K562 (cell line): Measurements from ENCODE around the gene TMEM88. TPM values are rescaled to one million over a fixed set of nuclear protein-coding genes. Genes with fewer than 3 reads are reported as not detected.

Experiments
- ARID1B ChIP-seq: fragments of 450-650 bp; IDR thresholded peaks from 2 replicates; pipeline ENCODE4 v1.6.1; 2016; ENCODE audit warnings: antibody characterized with exemption, mild to moderate bottlenecking, inconsistent platforms
- BRD9 ChIP-seq: fragments of 450-650 bp; IDR thresholded peaks from 2 replicates; pipeline ENCODE4 v1.6.1; 2018; ENCODE audit warnings: low read depth; ENCODE audit not compliant: partially characterized antibody
- GATA2 ChIP-seq: sonication (generic); formaldehyde crosslinking; IDR thresholded peaks from 2 replicates; pipeline ENCODE4 v1.4.0; 2020; ENCODE audit warnings: mild to moderate bottlenecking, missing genetic modification reagents
- MAFG ChIP-seq: fragments of 450-650 bp; conservative IDR thresholded peaks from 2 replicates; pipeline ENCODE4 v1.6.1; 2016; ENCODE audit warnings: missing genetic modification characterization, missing compliant biosample characterization
- MCM2 ChIP-seq: fragments of 450-650 bp; IDR thresholded peaks from 2 replicates; pipeline ENCODE4 v1.6.1; 2017; ENCODE audit warnings: low read depth, mild to moderate bottlenecking
- PTBP1 ChIP-seq: fragments of 200-400 bp; formaldehyde crosslinking; IDR thresholded peaks from 2 replicates; pipeline ENCODE4 v1.6.1; 2017; ENCODE audit warnings: low read depth, low read length
- TCFL5 ChIP-seq: fragments of 250-450 bp; sonication (Bioruptor Pico); conservative IDR thresholded peaks from 2 replicates; pipeline ENCODE4 v1.6.1; 2021; ENCODE audit warnings: mild to moderate bottlenecking, moderate library complexity, matching md5 sums
- YBX1 ChIP-seq: fragments of 450-650 bp; IDR thresholded peaks from 2 replicates; pipeline ENCODE4 v1.7.1; 2016; ENCODE audit warnings: mild to moderate bottlenecking
- ZKSCAN1 ChIP-seq: fragments of 150-350 bp; IDR thresholded peaks from 2 replicates; pipeline ENCODE4 v1.6.1; 2016; ENCODE audit warnings: low read depth, low read length
- ZSCAN29 ChIP-seq: fragments of 450-650 bp; IDR thresholded peaks from 2 replicates; pipeline ENCODE4 v1.6.1; 2017
- polyA plus RNA-seq, 8 experiments: library from polyadenylated mRNA; depleted of rRNA in 4 of 8; stranded (reverse) in 5 of 8; unstranded in 3 of 8; fragments of >200 nt; fragmentation: Nextera tagmentation in 2 of 8; fragmentation: Illumina TruSeq in 1 of 8; extraction: Ambion mirVana in 2 of 8; extraction: Trizol in 1 of 8; gene quantifications; 2 replicates each; pipeline versions ENCODE4 v1.2.1 to v1.2.3, GENCODE V29; 2011 to 2014; ENCODE audit warnings: inconsistent platforms in 1 of 8, missing spikeins in 1 of 8
- total RNA-seq, 7 experiments: library from RNA; depleted of rRNA in 6 of 7; stranded (reverse); fragments of >200 nt in 6 of 7; fragmentation: Illumina TruSeq in 2 of 7; extraction: Trizol in 2 of 7; gene quantifications; 2 replicates each; pipeline versions ENCODE4 v1.2.1 to v1.2.3, GENCODE V29; 2011 to 2021; ENCODE audit warnings: low replicate concordance in 1 of 7
- TF ChIP-seq, protein P1 (sequence below), 2 experiments: fragments of 450-650 bp; conservative IDR thresholded peaks; 2 replicates each; pipeline ENCODE4 v1.6.1; 2017; ENCODE audit warnings: mild to moderate bottlenecking in 2 of 2, moderate library complexity in 2 of 2
- TF ChIP-seq, protein P2 (sequence below): fragments of 450-650 bp; formaldehyde crosslinking; IDR thresholded peaks from 2 replicates; pipeline ENCODE4 v1.4.0; 2022; ENCODE audit warnings: missing genetic modification characterization
- TF ChIP-seq, protein P3 (sequence below): fragments of 250-450 bp; sonication (Bioruptor Pico); IDR thresholded peaks from 2 replicates; pipeline ENCODE4 v1.4.0; 2020
- TF ChIP-seq, protein P4 (sequence below): sonication (generic); formaldehyde crosslinking; IDR thresholded peaks from 2 replicates; pipeline ENCODE4 v1.8.0; 2022; ENCODE audit warnings: mild to moderate bottlenecking, missing genetic modification reagents
- TF ChIP-seq, protein P5 (sequence below): sonication (generic); formaldehyde crosslinking; IDR thresholded peaks from 2 replicates; pipeline ENCODE4 v1.8.0; 2022; ENCODE audit warnings: mild to moderate bottlenecking, missing genetic modification reagents
- TF ChIP-seq, protein P6 (sequence below): sonication (generic); formaldehyde crosslinking; IDR thresholded peaks from 2 replicates; pipeline ENCODE4 v1.8.1; 2023; ENCODE audit warnings: mild to moderate bottlenecking, missing genetic modification reagents

Gene TMEM88
- total and polyA plus RNA-seq, 9 of the 15 experiments (the other 6 are each of a cell fraction or from before 2014, with no cell fraction given) = 0.10 to 1.4 (median 0.36) TPM; not detected in 3

DNA sequence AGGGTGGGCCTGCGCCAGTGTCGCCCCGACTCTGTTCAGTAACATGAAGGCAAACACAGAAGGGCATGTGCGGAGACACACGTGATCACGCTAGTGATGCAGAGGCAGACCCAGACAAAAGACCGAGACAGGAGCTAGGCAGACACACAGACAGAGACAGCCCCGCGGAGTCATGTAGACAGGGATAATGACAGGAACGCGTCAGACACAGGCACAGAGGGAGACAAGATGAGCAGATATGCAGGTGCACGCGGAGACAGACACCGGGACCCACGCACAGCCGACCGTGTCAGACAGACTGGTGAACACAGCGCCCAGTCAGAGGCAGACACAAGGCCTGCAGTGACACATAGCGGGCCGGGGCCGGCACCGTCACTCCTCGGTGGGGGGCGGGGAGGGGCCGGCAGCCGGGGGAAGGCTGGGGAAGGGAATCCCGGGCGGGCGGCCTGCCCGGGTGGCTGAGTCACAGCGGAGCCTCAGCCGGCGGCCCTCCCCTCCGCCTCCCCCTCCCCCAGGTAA lies 13.4 kb upstream of the TMEM88 start (continued):
- TF ChIP-seq, protein P1, sequence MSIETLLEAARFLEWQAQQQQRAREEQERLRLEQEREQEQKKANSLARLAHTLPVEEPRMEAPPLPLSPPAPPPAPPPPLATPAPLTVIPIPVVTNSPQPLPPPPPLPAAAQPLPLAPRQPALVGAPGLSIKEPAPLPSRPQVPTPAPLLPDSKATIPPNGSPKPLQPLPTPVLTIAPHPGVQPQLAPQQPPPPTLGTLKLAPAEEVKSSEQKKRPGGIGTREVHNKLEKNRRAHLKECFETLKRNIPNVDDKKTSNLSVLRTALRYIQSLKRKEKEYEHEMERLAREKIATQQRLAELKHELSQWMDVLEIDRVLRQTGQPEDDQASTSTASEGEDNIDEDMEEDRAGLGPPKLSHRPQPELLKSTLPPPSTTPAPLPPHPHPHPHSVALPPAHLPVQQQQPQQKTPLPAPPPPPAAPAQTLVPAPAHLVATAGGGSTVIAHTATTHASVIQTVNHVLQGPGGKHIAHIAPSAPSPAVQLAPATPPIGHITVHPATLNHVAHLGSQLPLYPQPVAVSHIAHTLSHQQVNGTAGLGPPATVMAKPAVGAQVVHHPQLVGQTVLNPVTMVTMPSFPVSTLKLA (conservative IDR thresholded peaks at IDR 0.05) = peak in 1 of 2 experiments; percentile 71; a peak in 2 of 4 replicates
- TF ChIP-seq BRD9 = peak; percentile 40
- no peak for TF ChIP-seq PTBP1
- TF ChIP-seq, protein P2, sequence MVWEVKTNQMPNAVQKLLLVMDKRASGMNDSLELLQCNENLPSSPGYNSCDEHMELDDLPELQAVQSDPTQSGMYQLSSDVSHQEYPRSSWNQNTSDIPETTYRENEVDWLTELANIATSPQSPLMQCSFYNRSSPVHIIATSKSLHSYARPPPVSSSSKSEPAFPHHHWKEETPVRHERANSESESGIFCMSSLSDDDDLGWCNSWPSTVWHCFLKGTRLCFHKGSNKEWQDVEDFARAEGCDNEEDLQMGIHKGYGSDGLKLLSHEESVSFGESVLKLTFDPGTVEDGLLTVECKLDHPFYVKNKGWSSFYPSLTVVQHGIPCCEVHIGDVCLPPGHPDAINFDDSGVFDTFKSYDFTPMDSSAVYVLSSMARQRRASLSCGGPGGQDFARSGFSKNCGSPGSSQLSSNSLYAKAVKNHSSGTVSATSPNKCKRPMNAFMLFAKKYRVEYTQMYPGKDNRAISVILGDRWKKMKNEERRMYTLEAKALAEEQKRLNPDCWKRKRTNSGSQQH (CRISPR knock-in tag) = 0 out of 2 replicates have a peak, but pooled peaks have one; percentile 10
- TF ChIP-seq, protein P3, sequence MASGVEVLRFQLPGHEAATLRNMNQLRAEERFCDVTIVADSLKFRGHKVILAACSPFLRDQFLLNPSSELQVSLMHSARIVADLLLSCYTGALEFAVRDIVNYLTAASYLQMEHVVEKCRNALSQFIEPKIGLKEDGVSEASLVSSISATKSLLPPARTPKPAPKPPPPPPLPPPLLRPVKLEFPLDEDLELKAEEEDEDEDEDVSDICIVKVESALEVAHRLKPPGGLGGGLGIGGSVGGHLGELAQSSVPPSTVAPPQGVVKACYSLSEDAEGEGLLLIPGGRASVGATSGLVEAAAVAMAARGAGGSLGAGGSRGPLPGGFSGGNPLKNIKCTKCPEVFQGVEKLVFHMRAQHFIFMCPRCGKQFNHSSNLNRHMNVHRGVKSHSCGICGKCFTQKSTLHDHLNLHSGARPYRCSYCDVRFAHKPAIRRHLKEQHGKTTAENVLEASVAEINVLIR (CRISPR knock-in tag) = no peak
- TF ChIP-seq MAFG (tag) = no peak
- no peak for TF ChIP-seq MCM2
- TF ChIP-seq, protein P4, sequence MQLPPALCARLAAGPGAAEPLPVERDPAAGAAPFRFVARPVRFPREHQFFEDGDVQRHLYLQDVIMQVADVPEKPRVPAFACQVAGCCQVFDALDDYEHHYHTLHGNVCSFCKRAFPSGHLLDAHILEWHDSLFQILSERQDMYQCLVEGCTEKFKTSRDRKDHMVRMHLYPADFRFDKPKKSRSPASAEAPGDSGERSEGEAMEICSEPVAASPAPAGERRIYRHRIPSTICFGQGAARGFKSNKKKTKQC (CRISPR knock-in tag) = no peak
- TF ChIP-seq, protein P5, sequence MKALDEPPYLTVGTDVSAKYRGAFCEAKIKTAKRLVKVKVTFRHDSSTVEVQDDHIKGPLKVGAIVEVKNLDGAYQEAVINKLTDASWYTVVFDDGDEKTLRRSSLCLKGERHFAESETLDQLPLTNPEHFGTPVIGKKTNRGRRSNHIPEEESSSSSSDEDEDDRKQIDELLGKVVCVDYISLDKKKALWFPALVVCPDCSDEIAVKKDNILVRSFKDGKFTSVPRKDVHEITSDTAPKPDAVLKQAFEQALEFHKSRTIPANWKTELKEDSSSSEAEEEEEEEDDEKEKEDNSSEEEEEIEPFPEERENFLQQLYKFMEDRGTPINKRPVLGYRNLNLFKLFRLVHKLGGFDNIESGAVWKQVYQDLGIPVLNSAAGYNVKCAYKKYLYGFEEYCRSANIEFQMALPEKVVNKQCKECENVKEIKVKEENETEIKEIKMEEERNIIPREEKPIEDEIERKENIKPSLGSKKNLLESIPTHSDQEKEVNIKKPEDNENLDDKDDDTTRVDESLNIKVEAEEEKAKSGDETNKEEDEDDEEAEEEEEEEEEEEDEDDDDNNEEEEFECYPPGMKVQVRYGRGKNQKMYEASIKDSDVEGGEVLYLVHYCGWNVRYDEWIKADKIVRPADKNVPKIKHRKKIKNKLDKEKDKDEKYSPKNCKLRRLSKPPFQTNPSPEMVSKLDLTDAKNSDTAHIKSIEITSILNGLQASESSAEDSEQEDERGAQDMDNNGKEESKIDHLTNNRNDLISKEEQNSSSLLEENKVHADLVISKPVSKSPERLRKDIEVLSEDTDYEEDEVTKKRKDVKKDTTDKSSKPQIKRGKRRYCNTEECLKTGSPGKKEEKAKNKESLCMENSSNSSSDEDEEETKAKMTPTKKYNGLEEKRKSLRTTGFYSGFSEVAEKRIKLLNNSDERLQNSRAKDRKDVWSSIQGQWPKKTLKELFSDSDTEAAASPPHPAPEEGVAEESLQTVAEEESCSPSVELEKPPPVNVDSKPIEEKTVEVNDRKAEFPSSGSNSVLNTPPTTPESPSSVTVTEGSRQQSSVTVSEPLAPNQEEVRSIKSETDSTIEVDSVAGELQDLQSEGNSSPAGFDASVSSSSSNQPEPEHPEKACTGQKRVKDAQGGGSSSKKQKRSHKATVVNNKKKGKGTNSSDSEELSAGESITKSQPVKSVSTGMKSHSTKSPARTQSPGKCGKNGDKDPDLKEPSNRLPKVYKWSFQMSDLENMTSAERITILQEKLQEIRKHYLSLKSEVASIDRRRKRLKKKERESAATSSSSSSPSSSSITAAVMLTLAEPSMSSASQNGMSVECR (CRISPR knock-in tag) = no peak
- TF ChIP-seq, protein P6, sequence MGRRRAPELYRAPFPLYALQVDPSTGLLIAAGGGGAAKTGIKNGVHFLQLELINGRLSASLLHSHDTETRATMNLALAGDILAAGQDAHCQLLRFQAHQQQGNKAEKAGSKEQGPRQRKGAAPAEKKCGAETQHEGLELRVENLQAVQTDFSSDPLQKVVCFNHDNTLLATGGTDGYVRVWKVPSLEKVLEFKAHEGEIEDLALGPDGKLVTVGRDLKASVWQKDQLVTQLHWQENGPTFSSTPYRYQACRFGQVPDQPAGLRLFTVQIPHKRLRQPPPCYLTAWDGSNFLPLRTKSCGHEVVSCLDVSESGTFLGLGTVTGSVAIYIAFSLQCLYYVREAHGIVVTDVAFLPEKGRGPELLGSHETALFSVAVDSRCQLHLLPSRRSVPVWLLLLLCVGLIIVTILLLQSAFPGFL = no peak
- no peak for TF ChIP-seq YBX1
- TF ChIP-seq TCFL5 (CRISPR knock-in tag) = no peak
- TF ChIP-seq ARID1B = peak; percentile 31
- no peak for TF ChIP-seq ZSCAN29
- peak; percentile 70 for TF ChIP-seq GATA2 (CRISPR knock-in tag)
- TF ChIP-seq ZKSCAN1 = no peak
